H1 (cell line): ENCODE measurements around the gene SKAP1. TPM values are rescaled to one million over a fixed set of nuclear protein-coding genes. Genes with fewer than 3 reads are reported as not detected.
A peak's percentile ranks its signal among the peaks of the same experiment; 100 is the strongest.

ENCODE experiments used
- CTCF ChIA-PET: fragments of 300-600 bp; sonication (Branson Sonifier 250); formaldehyde crosslinking; loops from one replicate; lab custom pipeline; 2021; ENCODE audit not compliant: partially characterized antibody; lab: Charles Lee
- POLR2A ChIA-PET: fragments of 300-600 bp; sonication (Branson Sonifier 250); formaldehyde crosslinking; loops from one replicate; lab custom pipeline; 2021; ENCODE audit warnings: inconsistent platforms; ENCODE audit not compliant: partially characterized antibody; lab: Charles Lee
- DNase-seq, 2 experiments: peaks; one replicate each; pipeline versions ENCODE4 v3.0.0 to v3.0.0-alpha.2; 2010 to 2022; ENCODE audit warnings: low spot score in 2 of 2, low read depth in 1 of 2, mixed read lengths in 1 of 2
- FAIRE-seq: peaks from 2 replicates; lab custom pipeline; 2011; peaks lifted over from hg19 to GRCh38; lab: Jason Lieb, UNC
- H2AFZ ChIP-seq: 2 replicates; pipeline ENCODE4 v1.8.1; 2012; ENCODE audit warnings: low read length, inconsistent platforms
- H2AK5ac ChIP-seq: 2 replicates; pipeline ENCODE4 v1.6.1; 2013; ENCODE audit warnings: low read depth, low read length
- H2BK120ac ChIP-seq: replicated peaks from 2 replicates; pipeline ENCODE3; 2013; ENCODE audit warnings: low read depth, low read length, inconsistent platforms
- H2BK12ac ChIP-seq: 2 replicates; pipeline ENCODE4 v1.6.1; 2013; ENCODE audit warnings: low read depth, low read length
- H2BK15ac ChIP-seq: 2 replicates; pipeline ENCODE4 v1.6.1; 2013; ENCODE audit warnings: low read length
- H2BK20ac ChIP-seq: 2 replicates; pipeline ENCODE4 v1.6.1; 2013; ENCODE audit warnings: low read length
- H2BK5ac ChIP-seq: 2 replicates; pipeline ENCODE4 v1.6.1; 2013; ENCODE audit warnings: low read depth, low read length
- H3K14ac ChIP-seq: 2 replicates; pipeline ENCODE4 v1.6.1; 2013; ENCODE audit warnings: inconsistent platforms; ENCODE audit not compliant: insufficient read length
- H3K18ac ChIP-seq: 2 replicates; pipeline ENCODE4 v1.6.1; 2013; ENCODE audit warnings: low read length; ENCODE audit errors: extremely low read depth
- H3K23ac ChIP-seq: 2 replicates; pipeline ENCODE4 v1.6.1; 2013; ENCODE audit warnings: inconsistent platforms; ENCODE audit not compliant: insufficient read length
- H3K23me2 ChIP-seq: 2 replicates; pipeline ENCODE4 v1.6.1; 2013; ENCODE audit warnings: low read depth, low read length
- H3K27ac ChIP-seq: 2 replicates; pipeline ENCODE4 v1.6.1; 2011; ENCODE audit warnings: low read depth, low read length, inconsistent platforms
- H3K27me3 ChIP-seq, 4 experiments: replicated peaks in 1 of 4; 1 replicate in 1 of 4; 2 replicates in 3 of 4; pipeline versions ENCODE4 v1.6.1 to v1.8.1; 2011 to 2013; ENCODE audit warnings: low read length in 3 of 4, mild to moderate bottlenecking in 3 of 4, inconsistent platforms in 2 of 4, mixed read lengths in 2 of 4, moderate library complexity in 1 of 4; ENCODE audit not compliant: control insufficient read depth in 3 of 4, insufficient read depth in 3 of 4; ENCODE audit errors: extremely low read depth in 1 of 4
- H3K36me3 ChIP-seq, 4 experiments: 2 replicates each; pipeline versions ENCODE4 v1.6.1 to v1.8.1; 2011 to 2013; ENCODE audit warnings: mild to moderate bottlenecking in 4 of 4, low read length in 3 of 4, moderate library complexity in 2 of 4, control low read depth in 1 of 4, inconsistent platforms in 1 of 4; ENCODE audit not compliant: insufficient read depth in 4 of 4, control insufficient read depth in 2 of 4
- H3K4ac ChIP-seq: replicated peaks from 2 replicates; pipeline ENCODE3; 2013; ENCODE audit warnings: low read length, low read depth, mixed read lengths, inconsistent platforms; ENCODE audit not compliant: insufficient read length
- H3K4me1 ChIP-seq, 4 experiments: replicated peaks in 1 of 4; 1 replicate in 1 of 4; 2 replicates in 3 of 4; pipeline versions ENCODE4 v1.6.1 to v1.8.1; 2011 to 2013; ENCODE audit warnings: low read length in 3 of 4, inconsistent platforms in 2 of 4, mixed read lengths in 1 of 4; ENCODE audit not compliant: insufficient read depth in 4 of 4, control insufficient read depth in 3 of 4
- H3K4me2 ChIP-seq, 2 experiments: 2 replicates each; pipeline versions ENCODE4 v1.6.1 to v1.8.1; 2011 to 2013; ENCODE audit warnings: low read depth in 2 of 2, low read length in 2 of 2, control low read depth in 1 of 2, inconsistent platforms in 1 of 2, mild to moderate bottlenecking in 1 of 2; ENCODE audit not compliant: insufficient read depth in 1 of 2
- H3K4me3 ChIP-seq, 4 experiments: fragments of 200-600, 300-600 bp in 1 of 4; sonication (generic), shearing (Covaris generic), sonication (Bioruptor Twin) in 1 of 4; 2 replicates each; pipeline versions ENCODE4 v1.5.1 to v1.8.1; 2011 to 2016; ENCODE audit warnings: low read length in 4 of 4, low read depth in 3 of 4, control low read depth in 2 of 4, inconsistent platforms in 2 of 4, mild to moderate bottlenecking in 2 of 4, mixed read lengths in 1 of 4, moderate library complexity in 1 of 4; ENCODE audit not compliant: insufficient read depth in 2 of 4; ENCODE audit errors: extremely low read depth in 1 of 4
- H3K56ac ChIP-seq: replicated peaks from 2 replicates; pipeline ENCODE3; 2013; ENCODE audit warnings: low read depth, mild to moderate bottlenecking, mixed read lengths, low read length, inconsistent platforms; ENCODE audit not compliant: insufficient read length
- H3K79me1 ChIP-seq: 2 replicates; pipeline ENCODE4 v1.6.1; 2013; ENCODE audit warnings: low read depth, low read length, control low read depth
- H3K79me2 ChIP-seq, 2 experiments: 2 replicates each; pipeline versions ENCODE4 v1.6.1 to v1.8.1; 2012 to 2013; ENCODE audit warnings: low read length in 2 of 2, mild to moderate bottlenecking in 2 of 2, inconsistent platforms in 1 of 2; ENCODE audit not compliant: insufficient read depth in 2 of 2, control insufficient read depth in 1 of 2
- H3K9ac ChIP-seq, 4 experiments: replicated peaks in 1 of 4; 1 replicate in 1 of 4; 2 replicates in 3 of 4; pipeline versions ENCODE4 v1.6.1 to v1.8.1; 2011 to 2013; ENCODE audit warnings: low read depth in 3 of 4, low read length in 3 of 4, control low read depth in 2 of 4, mild to moderate bottlenecking in 2 of 4, moderate library complexity in 2 of 4, inconsistent platforms in 1 of 4; ENCODE audit errors: extremely low read depth in 1 of 4
- H3K9me3 ChIP-seq, 2 experiments: 2 replicates each; pipeline versions ENCODE4 v1.6.1 to v1.8.1; 2012 to 2013; ENCODE audit warnings: mild to moderate bottlenecking in 2 of 2, moderate library complexity in 2 of 2, control low read depth in 1 of 2, inconsistent platforms in 1 of 2, low read depth in 1 of 2, low read length in 1 of 2, mixed read lengths in 1 of 2; ENCODE audit not compliant: insufficient read depth in 2 of 2
- H4K20me1 ChIP-seq, 2 experiments: replicated peaks in 1 of 2; 2 replicates each; pipeline versions ENCODE3 to v1.8.1; 2011 to 2013; ENCODE audit warnings: inconsistent platforms in 2 of 2, low read length in 2 of 2, mild to moderate bottlenecking in 1 of 2; ENCODE audit not compliant: insufficient read depth in 2 of 2, control insufficient read depth in 1 of 2
- H4K5ac ChIP-seq: 2 replicates; pipeline ENCODE4 v1.6.1; 2013; ENCODE audit warnings: low read length, low read depth, mixed read lengths, inconsistent platforms; ENCODE audit not compliant: insufficient read length
- H4K8ac ChIP-seq: 2 replicates; pipeline ENCODE4 v1.8.0; 2013; ENCODE audit warnings: mild to moderate bottlenecking, moderate library complexity, low read length, inconsistent platforms; ENCODE audit not compliant: insufficient read depth; ENCODE audit errors: extremely low read depth
- H4K91ac ChIP-seq: replicated peaks from 2 replicates; pipeline ENCODE3; 2013; ENCODE audit warnings: low read length, mixed read lengths, inconsistent platforms; ENCODE audit not compliant: insufficient read length
- JUN ChIP-seq: IDR thresholded peaks from 2 replicates; pipeline ENCODE4 v1.6.1; 2011; ENCODE audit warnings: low read depth, mild to moderate bottlenecking, improper control_type of control experiment, low read length
- MAX ChIP-seq: IDR thresholded peaks from 2 replicates; pipeline ENCODE4 v1.6.1; 2012; ENCODE audit warnings: inconsistent platforms
- RFX5 ChIP-seq: IDR thresholded peaks from 2 replicates; pipeline ENCODE4 v1.6.1; 2011; ENCODE audit warnings: low read depth, low read length, improper control_type of control experiment, borderline replicate concordance
- SAP30 ChIP-seq: fragments of 300-600 bp; sonication (generic); IDR thresholded peaks from 2 replicates; pipeline ENCODE4 v1.7.1; 2012; ENCODE audit warnings: low read length, moderate library complexity, mild to moderate bottlenecking, inconsistent platforms; ENCODE audit not compliant: insufficient read depth, insufficient replicate concordance
- SP1 ChIP-seq: IDR thresholded peaks from 2 replicates; pipeline ENCODE4 v1.6.1; 2011; ENCODE audit warnings: low read depth, low read length
- SUZ12 ChIP-seq: fragments of 200-600 bp; sonication (generic); IDR thresholded peaks from 2 replicates; pipeline ENCODE4 v1.6.1; 2012; ENCODE audit warnings: mild to moderate bottlenecking, inconsistent platforms, low read length, moderate library complexity, mixed read lengths
- USF2 ChIP-seq: IDR thresholded peaks from 2 replicates; pipeline ENCODE4 v1.6.1; 2011; ENCODE audit warnings: low read length, improper control_type of control experiment
- WGBS, 2 experiments: shearing (Covaris generic) in 1 of 2; methylation state at CpG; one replicate each; pipeline versions ENCODE4 v1.1.6 to v1.1.7; 2013 to 2015; ENCODE audit warnings: low lambda C conversion rate in 2 of 2, mixed read lengths in 2 of 2, inconsistent platforms in 1 of 2, low coverage in 1 of 2, missing lambda C conversion rate in 1 of 2; ENCODE audit not compliant: insufficient replicate concordance in 2 of 2, insufficient coverage in 1 of 2, insufficient read length in 1 of 2; ENCODE audit errors: extremely low coverage in 1 of 2, missing lambda C conversion rate in 1 of 2; 5-methylcytosine and 5-hydroxymethylcytosine counted together
- polyA plus RNA-seq, 7 experiments: library from polyadenylated mRNA; depleted of rRNA in 3 of 7; stranded (reverse) in 5 of 7; unstranded in 2 of 7; fragments of >200 nt in 5 of 7; fragments of 200-250 nt in 2 of 7; gene quantifications; 1 replicate in 5 of 7; 2 replicates in 1 of 7; 4 replicates in 1 of 7; pipeline versions ENCODE4 v1.2.1 to v1.2.3, GENCODE V29; 2011 to 2013; ENCODE audit warnings: missing spikeins in 2 of 7, mixed read lengths in 2 of 7
- total RNA-seq: library from RNA; stranded (reverse); fragmentation: NEBNext Ultra II Directional; extraction: Animal tissue kit (Norgen Biotek cat#: 25700); gene quantifications from 2 replicates; pipeline ENCODE4 v1.2.1, GENCODE V29; 2021
- TF ChIP-seq, protein P1 (sequence below): IDR thresholded peaks from 2 replicates; pipeline ENCODE4 v1.6.1; 2011; ENCODE audit warnings: low read depth, mild to moderate bottlenecking, low read length; ENCODE audit not compliant: insufficient read depth

Gene SKAP1
- total and polyA plus RNA-seq, 2 of the 8 experiments (the other 6 are each of a cell fraction or from before 2014, with no cell fraction given): not detected

- H3K56ac ChIP-seq: no peak overlapping the region
- no peak overlapping the region for H2BK12ac ChIP-seq
- H3K18ac ChIP-seq: no peak overlapping the region
- peaks cover 0 to 4% of the 10 kb centered on the region in 2 experiments; a peak in 1 of 4 replicates for H3K9me3 ChIP-seq
- H4K20me1 ChIP-seq: no peaks in the 10 kb centered on the region
- H3K23me2 ChIP-seq: no peaks in the 10 kb centered on the region; the same call in 1 of the 2 replicates
- FAIRE-seq (no peak), DNase-seq (no peak)
- H3K4ac ChIP-seq: no peak overlapping the region
- no peak overlapping the region for H4K5ac ChIP-seq
- H3K79me2 ChIP-seq: no peaks in the 10 kb centered on the region
- no peak overlapping the region for H4K91ac ChIP-seq
- 18% methylated on average over 5 of the region's 5 CpGs; no CpG with 5 or more reads in 1 of the 2 experiments for WGBS, 2 experiments
- no peak overlapping the region for H3K23ac ChIP-seq
- H3K14ac ChIP-seq: no peak overlapping the region
- no peak overlapping the region for H2AFZ ChIP-seq
- no peak overlapping the region for H2BK15ac ChIP-seq
- H2BK20ac ChIP-seq: no peak overlapping the region
- H3K36me3 ChIP-seq: no peaks in the 10 kb centered on the region; a peak in 1 of 8 replicates
- peaks cover 0 to 12% (median 4%) of the 10 kb centered on the region in 4 experiments; a peak in 5 of 7 replicates for H3K4me1 ChIP-seq
- H2AK5ac ChIP-seq: no peak overlapping the region
- H3K27me3 ChIP-seq: peaks cover 4 to 12% (median 9%) of the 10 kb centered on the region in 4 experiments
- no peaks in the 10 kb centered on the region for H3K79me1 ChIP-seq
- H2BK5ac ChIP-seq: no peak overlapping the region
- no peak overlapping the region for H4K8ac ChIP-seq
- H3K4me2 ChIP-seq: peak overlapping the region; percentile 30 to 77
- TF ChIP-seq MAX: 0 out of 2 replicates have a peak, but pooled peaks have one; percentile 14
- TF ChIP-seq JUN: no peak
- TF ChIP-seq SUZ12: no peak
- TF ChIP-seq, protein P1, sequence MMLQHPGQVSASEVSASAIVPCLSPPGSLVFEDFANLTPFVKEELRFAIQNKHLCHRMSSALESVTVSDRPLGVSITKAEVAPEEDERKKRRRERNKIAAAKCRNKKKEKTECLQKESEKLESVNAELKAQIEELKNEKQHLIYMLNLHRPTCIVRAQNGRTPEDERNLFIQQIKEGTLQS: 0 out of 2 replicates have a peak, but pooled peaks have one; percentile 3
- no peak for TF ChIP-seq RFX5
- no peak for TF ChIP-seq SAP30
- TF ChIP-seq USF2: peak; percentile 70
- no peak for TF ChIP-seq SP1
- no peak overlapping the region for H3K27ac ChIP-seq
- H3K4me3 ChIP-seq: peak overlapping the region in 2 of 4 experiments; percentile 51 to 52; a peak in 4 of 8 replicates
- ChIA-PET POLR2A (interaction anchor here (1.4 kb wide), 1 partner anchor 408 kb away, joined by 3 read pairs; the partner anchor contains the start of gene NFE2L1), CTCF (interaction anchor here (0.6 to 2.4 kb wide), 34 partner anchors 9 to 1623 kb away, joined by 3 to 17 read pairs (median 4); no protein-coding TSS in a partner anchor)
- no peak overlapping the region for H3K9ac ChIP-seq
- no peak overlapping the region for H2BK120ac ChIP-seq
These were observed 26.6 kb upstream of the SKAP1 start for GRCh38 chr17:48456589-48456988.
